Skin epidermis (tissue), 12 donors: ENCODE data around the gene MUL1.
A peak's percentile ranks its signal among the peaks of the same experiment; 100 is the strongest.
"Not testable (repeated sequence)": the region's sequence is repeated elsewhere in the genome, so short reads cannot be mapped to it uniquely, and the experiment has no call there.

Source experiments
- H3K27ac ChIP-seq, 21 experiments: fragments of 200-600 bp; sonication (generic) in 11 of 21; one replicate each; pipeline ENCODE4 v1.5.0; 2020; ENCODE audit warnings: mild to moderate bottlenecking in 3 of 21, inconsistent platforms in 2 of 21, moderate library complexity in 2 of 21
- H3K4me3 ChIP-seq, 7 experiments: fragments of 200-600 bp; sonication (generic) in 2 of 7; one replicate each; pipeline ENCODE4 v1.5.0; 2020; ENCODE audit warnings: inconsistent platforms in 2 of 7, mild to moderate bottlenecking in 2 of 7, moderate library complexity in 1 of 7

MUL1 gene

DNA sequence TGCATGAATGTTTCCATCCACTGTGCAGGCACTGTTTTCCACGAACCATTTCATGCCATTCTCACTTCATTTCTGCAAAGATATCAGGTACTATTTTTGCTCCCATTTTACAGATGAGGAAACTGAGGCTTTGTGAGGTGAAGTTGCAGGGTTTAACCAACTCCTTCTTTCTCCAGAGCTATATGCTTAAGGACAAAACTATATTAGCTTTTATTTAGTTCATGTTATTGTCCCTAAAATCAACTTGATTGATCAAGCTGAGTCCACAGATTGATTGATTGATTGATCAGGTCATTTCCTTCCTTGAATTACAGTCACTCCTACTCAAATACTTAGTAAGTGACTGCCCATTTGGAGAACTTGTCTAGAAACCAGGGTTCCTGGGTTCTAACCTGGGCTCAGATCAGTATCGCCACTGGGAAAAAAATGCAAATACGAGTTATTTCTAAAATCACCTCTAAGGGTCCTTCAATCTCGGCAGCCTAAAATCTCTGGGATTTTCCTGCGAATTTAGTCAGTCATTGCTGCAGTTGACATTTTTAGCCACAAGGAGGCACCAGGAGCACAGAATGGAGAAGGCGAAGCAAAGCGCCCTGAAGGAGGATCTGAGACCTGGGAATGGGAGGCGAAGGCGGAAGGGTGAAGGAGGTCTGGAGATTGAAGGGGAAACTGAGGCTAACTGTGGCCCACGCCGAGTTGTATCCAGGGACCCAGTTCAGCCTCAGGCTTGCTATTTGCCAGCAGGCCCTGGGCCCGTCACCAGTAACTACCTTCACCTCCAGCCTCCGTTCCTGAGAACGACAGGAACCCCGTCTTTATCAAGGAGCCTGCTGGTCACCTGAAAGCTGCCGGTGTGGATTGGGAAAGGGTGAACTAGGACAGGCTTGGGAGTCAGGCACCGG lies 14.3 kb upstream of the MUL1 start:
- peak overlapping the region in 1 of 7 experiments; percentile 3 for H3K4me3 ChIP-seq

GRCh38 chr1:20519609-20520262 lies 11.8 kb upstream of the MUL1 start:
- H3K4me3 ChIP-seq, H3K27ac ChIP-seq: not testable (repeated sequence)

More for the DNA sequence above, 14.3 kb upstream of the MUL1 start:
- H3K27ac ChIP-seq: no peak overlapping the region

GRCh38 chr1:20511518-20512428 lies 3.8 kb upstream of the MUL1 start:
- Histone ChIP-seq H3K4me3 (no peak overlapping the region), H3K27ac (no peak overlapping the region)

GRCh38 chr1:20508411-20508771 lies 440 bp upstream of the MUL1 start:
- Histone ChIP-seq H3K27ac (peak overlapping the region in 20 of 21 experiments; percentile 69 to 94 (median 88)), H3K4me3 (peak overlapping the region; percentile 78 to 99 (median 95))

DNA sequence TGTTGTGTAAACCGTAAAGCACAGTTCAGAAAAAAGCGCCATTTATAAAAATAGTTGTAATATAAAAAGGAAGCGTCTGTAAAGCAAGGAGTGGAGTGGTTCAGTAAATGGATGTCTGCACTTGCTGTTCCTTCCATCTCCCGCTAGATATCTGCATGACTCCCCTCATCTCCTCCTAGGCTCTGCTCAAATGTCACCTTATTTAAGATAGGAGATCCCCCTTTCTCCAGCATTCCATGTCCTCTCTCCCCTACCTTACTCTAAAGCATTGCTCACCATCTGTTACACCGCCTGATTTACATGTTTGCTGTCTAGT lies 745 bp downstream of the MUL1 start:
- Histone ChIP-seq H3K27ac (peak overlapping the region in 14 of 21 experiments; percentile 80 to 94 (median 88)), H3K4me3 (peak overlapping the region; percentile 78 to 99 (median 95))

- H3K4me3 ChIP-seq: no peak overlapping the region
- no peak overlapping the region for H3K27ac ChIP-seq
These were observed 2.5 kb downstream of the MUL1 start for GRCh38 chr1:20505488-20505887.

- no peak overlapping the region for H3K27ac ChIP-seq
These were observed 7.2 kb downstream of the MUL1 start for GRCh38 chr1:20500716-20501115.

GRCh38 chr1:20499718-20500117 lies 8.2 kb downstream of the MUL1 start:
- H3K27ac ChIP-seq: no peak overlapping the region
- no peak overlapping the region for H3K4me3 ChIP-seq

More at GRCh38 chr1:20500716-20501115, 7.2 kb downstream of the MUL1 start:
- no peak overlapping the region for H3K4me3 ChIP-seq

DNA sequence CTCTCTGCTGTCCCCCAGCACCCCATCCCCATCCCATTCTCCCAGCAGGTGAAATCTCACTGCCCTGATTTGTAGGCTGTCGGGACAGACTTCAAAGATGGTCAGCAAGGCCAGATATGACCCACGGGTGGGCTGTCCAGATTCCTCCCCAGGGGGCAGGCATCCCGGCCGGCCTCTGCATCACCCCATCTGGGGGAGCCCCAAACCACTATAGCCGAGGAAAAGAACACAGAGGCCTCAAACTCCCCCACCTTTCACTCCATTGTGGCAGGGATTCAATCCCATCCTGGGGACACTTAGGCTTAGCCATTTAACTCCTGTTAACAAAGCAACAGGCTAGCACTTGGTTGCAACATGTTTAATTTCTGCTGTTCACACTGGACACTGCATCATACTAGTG lies 8.8 kb downstream of the MUL1 start:
- H3K4me3 ChIP-seq: no peak overlapping the region
- H3K27ac ChIP-seq: no peak overlapping the region

- Histone ChIP-seq H3K27ac (no peak overlapping the region), H3K4me3 (no peak overlapping the region)
These were observed 9.8 kb downstream of the MUL1 start for GRCh38 chr1:20498116-20498515.

DNA sequence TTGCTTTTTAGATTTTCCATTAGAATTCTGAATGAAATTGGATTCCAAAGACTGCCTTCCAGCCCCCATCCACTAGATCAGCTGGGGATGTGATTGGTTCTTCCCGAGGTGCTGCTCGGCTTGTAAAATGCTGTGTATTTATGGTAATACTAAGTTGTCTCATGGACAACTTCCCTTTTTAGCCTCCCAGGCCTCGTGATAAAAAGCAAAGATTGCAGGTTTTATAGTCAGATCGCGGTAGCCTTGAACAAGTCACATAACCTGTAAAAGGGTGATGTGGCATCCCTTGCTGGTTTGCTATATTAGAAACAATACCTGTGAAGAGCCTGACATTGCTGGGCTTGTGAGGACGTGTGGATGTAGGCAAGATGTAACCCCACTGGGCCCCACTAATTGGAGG lies 10.4 kb downstream of the MUL1 start:
- Histone ChIP-seq H3K4me3 (no peak overlapping the region), H3K27ac (no peak overlapping the region)

DNA sequence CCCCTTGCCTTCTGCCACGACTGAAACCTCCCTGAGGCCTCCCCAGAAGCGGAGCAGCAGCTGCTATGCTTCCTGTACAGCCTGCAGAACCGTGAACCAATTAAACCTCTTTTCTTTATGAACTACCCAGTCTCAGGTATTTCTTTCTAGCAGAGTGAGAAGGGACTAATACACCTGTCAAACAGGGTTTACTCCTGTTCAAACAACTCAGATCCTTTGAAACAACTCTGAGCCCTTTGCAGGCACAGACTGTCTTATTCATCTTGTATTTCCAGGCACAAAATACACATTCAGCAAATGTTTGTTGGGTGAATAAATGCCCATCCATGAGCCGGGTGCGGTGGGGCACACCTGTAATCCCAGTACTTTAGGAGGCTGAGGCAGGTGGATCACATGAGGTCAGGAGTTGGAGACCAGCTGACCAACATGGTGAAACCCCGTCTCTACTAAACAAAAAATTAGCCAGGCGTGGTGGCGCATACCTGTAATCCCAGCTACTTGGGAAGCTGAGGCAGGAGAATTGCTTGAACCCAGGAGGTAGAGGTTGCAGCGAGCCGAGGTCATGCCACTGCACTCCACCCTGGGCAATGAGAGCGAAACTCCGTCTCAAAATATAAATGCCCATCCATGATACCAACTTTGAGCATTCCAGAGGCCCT lies 11.1 kb downstream of the MUL1 start:
- H3K27ac ChIP-seq: peak overlapping the region in 2 of 21 experiments; percentile 14 to 32

GRCh38 chr1:20496241-20496661 lies 11.7 kb downstream of the MUL1 start:
- H3K4me3 ChIP-seq: no peak overlapping the region
- H3K27ac ChIP-seq: peak overlapping the region in 4 of 21 experiments; percentile 14 to 66 (median 41)

More for the DNA sequence above, 11.1 kb downstream of the MUL1 start:
- H3K4me3 ChIP-seq: not testable (repeated sequence)

DNA sequence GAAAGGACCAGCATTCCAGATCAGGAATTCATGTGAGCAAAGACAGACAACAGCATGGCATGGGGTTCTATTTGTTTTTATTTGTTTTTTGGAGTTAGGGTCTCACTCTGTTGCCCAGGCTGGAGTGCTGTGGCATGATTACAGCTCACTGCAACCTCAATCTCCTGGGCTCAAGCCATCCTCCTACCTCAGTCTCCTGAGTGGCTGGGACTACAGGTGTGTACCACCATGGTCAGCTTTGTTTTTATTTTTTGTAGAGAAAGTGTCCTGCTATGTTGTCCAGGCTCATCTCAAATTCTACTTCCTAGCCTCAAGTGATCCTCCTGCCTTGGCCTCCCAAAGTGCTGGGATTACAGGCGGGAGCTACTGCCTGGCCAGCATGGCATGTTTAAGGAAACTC lies 12.3 kb downstream of the MUL1 start:
- H3K27ac ChIP-seq: peak overlapping the region in 5 of 21 experiments; percentile 31 to 80 (median 51)
- H3K4me3 ChIP-seq: no peak overlapping the region

- no peak overlapping the region for H3K4me3 ChIP-seq
- H3K27ac ChIP-seq: peak overlapping the region in 6 of 21 experiments; percentile 1 to 80 (median 55)
These were observed 13.2 kb downstream of the MUL1 start for GRCh38 chr1:20494609-20495311.

DNA sequence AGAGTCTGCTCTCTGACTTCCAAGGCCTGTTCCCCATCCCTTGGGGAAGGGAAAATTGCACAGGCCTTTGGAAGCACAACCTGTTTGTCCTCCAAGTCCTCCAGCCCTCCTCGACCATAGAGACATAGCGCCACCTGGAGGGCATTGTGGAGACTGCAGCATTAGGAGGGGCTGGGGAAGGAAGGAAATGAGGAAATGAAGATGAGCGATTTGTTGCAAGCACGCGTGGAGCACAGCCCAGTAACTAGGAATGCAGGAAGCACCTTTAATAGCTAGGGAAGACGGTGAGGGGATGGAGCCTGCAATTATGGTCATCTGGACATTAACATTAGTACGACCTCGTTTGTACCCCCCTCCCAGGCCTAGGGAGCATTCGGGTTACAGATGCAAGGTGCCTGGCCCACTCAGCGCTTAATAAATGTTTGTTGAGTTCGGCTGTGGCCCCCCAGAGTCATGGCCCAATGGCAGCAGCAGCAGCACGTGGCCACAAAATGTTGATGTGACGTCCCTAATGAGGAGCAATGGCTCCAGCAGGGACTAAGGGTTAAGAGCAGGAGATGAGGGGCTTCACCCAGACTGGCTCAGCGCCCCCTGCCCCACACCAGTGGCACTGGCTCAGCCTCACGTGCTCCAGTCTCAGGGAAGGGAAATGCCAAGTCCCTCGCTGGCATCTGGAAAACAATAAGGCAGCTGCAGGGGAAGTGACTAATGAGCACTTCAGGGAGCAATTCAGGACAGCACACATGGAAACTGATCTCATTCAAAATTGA lies 13.9 kb downstream of the MUL1 start:
- Histone ChIP-seq H3K4me3 (no peak overlapping the region), H3K27ac (peak overlapping the region in 9 of 21 experiments; percentile 12 to 80 (median 49))

DNA sequence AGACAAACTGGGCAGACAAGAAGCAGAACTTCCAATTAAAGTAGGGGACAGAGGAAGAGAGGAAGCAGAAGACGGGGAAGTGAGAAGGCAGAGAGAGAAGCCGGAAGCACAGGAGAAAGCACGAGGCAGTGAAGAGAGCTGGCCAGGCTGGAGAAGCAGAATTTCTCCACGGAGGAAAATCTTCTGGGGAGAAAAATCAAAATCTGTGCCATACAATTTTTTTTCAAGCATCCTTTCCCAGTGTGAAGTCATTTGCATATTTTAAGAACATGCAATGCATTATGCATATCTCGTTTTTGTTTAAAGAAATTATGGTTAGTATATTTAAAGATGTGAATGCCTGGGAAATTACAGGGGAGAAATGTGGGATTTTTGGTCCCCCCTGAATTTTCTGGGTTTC lies 14.6 kb downstream of the MUL1 start:
- Histone ChIP-seq H3K4me3 (no peak overlapping the region), H3K27ac (peak overlapping the region in 1 of 21 experiments; percentile 23)

DNA sequence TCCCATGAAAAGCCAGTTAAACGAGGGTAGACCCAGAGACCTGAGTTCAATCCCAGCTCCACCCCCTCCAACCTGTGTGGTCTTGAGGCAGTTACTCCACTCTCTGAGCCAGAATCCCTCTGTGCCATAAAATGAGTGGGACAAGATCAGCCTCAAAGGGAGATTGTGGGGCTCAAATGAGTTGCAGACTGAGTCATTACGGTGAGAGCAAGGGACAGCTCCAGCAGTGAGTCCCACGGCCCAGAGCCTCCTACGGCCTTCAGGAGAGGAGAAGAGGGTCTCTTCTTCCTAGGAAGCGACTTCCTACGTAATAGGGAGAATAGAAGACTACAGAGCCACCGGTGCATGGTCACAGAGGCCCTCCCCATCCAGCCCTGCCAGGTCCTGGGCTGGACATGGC lies 15.2 kb downstream of the MUL1 start:
- no peak overlapping the region for H3K27ac ChIP-seq
- no peak overlapping the region for H3K4me3 ChIP-seq
